K562 (cell line): ENCODE data around the gene ITPRIPL2. TPM values are rescaled to one million over a fixed set of nuclear protein-coding genes. Genes with fewer than 3 reads are reported as not detected.
A peak's percentile ranks its signal among the peaks of the same experiment; 100 is the strongest.

Experiments used
- ATAC-seq: fragments of 200-7000 bp; cut with Tn5 transposase; 3 replicates; pipeline ENCODE4 v1.9.1; 2020; ENCODE audit warnings: moderate library complexity
- BruUV-seq: library from RNA; stranded (reverse); fragments of 400-500 nt; replicated peaks from 2 replicates; lab custom pipeline; 2021; lab: Mats Ljungman, UMichigan
- CTCF ChIA-PET: fragments of 300-600 bp; formaldehyde crosslinking; extraction: SDS; loops from one replicate; lab custom pipeline; 2021; ENCODE audit warnings: low intra/inter-chr PET ratio; lab: Yijun Ruan, JAX
- POLR2A ChIA-PET: fragments of 300-600, 350-650 bp; sonication (Branson Sonifier 250); formaldehyde crosslinking; extraction: SDS; loops from one replicate; lab custom pipeline; 2021; ENCODE audit warnings: antibody characterized with exemption, inconsistent platforms; lab: Yijun Ruan, JAX
- DNase-seq, 4 experiments: peaks; one replicate each; pipeline versions ENCODE4 v3.0.0 to v3.0.0-alpha.2; 2011 to 2018; ENCODE audit warnings: low spot score in 3 of 4, mixed read lengths in 3 of 4; ENCODE audit errors: extremely low read depth in 1 of 4
- FAIRE-seq: peaks from 2 replicates; lab custom pipeline; 2011; peaks lifted over from hg19 to GRCh38; lab: Jason Lieb, UNC
- H2AFZ ChIP-seq: 2 replicates; pipeline ENCODE4 v1.6.0; 2011; ENCODE audit warnings: low read depth, low read length, control low read depth, inconsistent platforms
- H3K27ac ChIP-seq: fragments of 200-600 bp; 3 replicates; pipeline ENCODE4 v1.8.0; 2011; ENCODE audit warnings: low read depth, mild to moderate bottlenecking, control low read depth, inconsistent platforms, low read length, moderate library complexity, mixed read lengths; ENCODE audit errors: extremely low read depth
- H3K27me3 ChIP-seq, 2 experiments: fragments of 300-600 bp in 1 of 2; 2 replicates in 1 of 2; 3 replicates in 1 of 2; pipeline versions ENCODE4 v1.6.0 to v1.8.0; 2011; ENCODE audit warnings: inconsistent platforms in 2 of 2, low read length in 2 of 2, mild to moderate bottlenecking in 1 of 2, mixed read lengths in 1 of 2, moderate library complexity in 1 of 2; ENCODE audit not compliant: control insufficient read depth in 2 of 2, insufficient read depth in 2 of 2
- H3K36me3 ChIP-seq: fragments of 300-600 bp; 3 replicates; pipeline ENCODE4 v1.8.0; 2011; ENCODE audit warnings: mild to moderate bottlenecking, low read length, inconsistent platforms; ENCODE audit not compliant: control insufficient read depth, insufficient read depth
- H3K4me1 ChIP-seq, 2 experiments: fragments of 200-600 bp in 1 of 2; replicated peaks in 1 of 2; 2 replicates in 1 of 2; 3 replicates in 1 of 2; pipeline versions ENCODE4 v1.5.1 to v1.8.0; 2011; ENCODE audit warnings: inconsistent platforms in 2 of 2, low read length in 2 of 2, mild to moderate bottlenecking in 1 of 2, mixed read lengths in 1 of 2, moderate library complexity in 1 of 2; ENCODE audit not compliant: control insufficient read depth in 2 of 2, insufficient read depth in 2 of 2
- H3K4me2 ChIP-seq: 2 replicates; pipeline ENCODE4 v1.6.1; 2011; ENCODE audit warnings: low read length, control low read depth, inconsistent platforms, mixed read lengths; ENCODE audit not compliant: insufficient read depth
- H3K4me3 ChIP-seq: fragments of 200-600 bp; sonication (generic), shearing (Covaris generic); 2 replicates; pipeline ENCODE4 v1.5.1; 2016; ENCODE audit warnings: control low read depth, inconsistent platforms
- H3K79me2 ChIP-seq: fragments of 200-600 bp; 3 replicates; pipeline ENCODE4 v1.8.0; 2011; ENCODE audit warnings: low read length, inconsistent platforms; ENCODE audit not compliant: control insufficient read depth, insufficient read depth
- H3K9ac ChIP-seq, 2 experiments: 2 replicates each; pipeline versions ENCODE4 v1.6.0 to v1.6.1; 2011; ENCODE audit warnings: low read depth in 2 of 2, low read length in 2 of 2, control low read depth in 1 of 2, inconsistent platforms in 1 of 2, mild to moderate bottlenecking in 1 of 2, mixed read lengths in 1 of 2; ENCODE audit not compliant: insufficient read depth in 1 of 2
- H3K9me1 ChIP-seq: one replicate; pipeline ENCODE4 v1.6.0; 2011; ENCODE audit warnings: inconsistent platforms, mild to moderate bottlenecking, low read length, moderate library complexity; ENCODE audit not compliant: control insufficient read depth, insufficient read depth
- H3K9me3 ChIP-seq: replicated peaks from 2 replicates; pipeline ENCODE4 v1.5.1; 2011; ENCODE audit warnings: low read depth, low read length, inconsistent platforms; ENCODE audit not compliant: control insufficient read depth, insufficient read depth
- H4K20me1 ChIP-seq: replicated peaks from 2 replicates; pipeline ENCODE4 v1.6.1; 2011; ENCODE audit warnings: low read length, inconsistent platforms, mixed read lengths; ENCODE audit not compliant: control insufficient read depth, insufficient read depth
- CBX5 ChIP-seq: IDR thresholded peaks from 2 replicates; pipeline ENCODE4 v1.6.1; 2014; ENCODE audit warnings: low read depth, borderline replicate concordance
- MCM5 ChIP-seq: fragments of 450-650 bp; IDR thresholded peaks from 2 replicates; pipeline ENCODE4 v1.6.1; 2016; ENCODE audit warnings: low read depth
- MEF2D ChIP-seq: conservative IDR thresholded peaks from 2 replicates; pipeline ENCODE4 v1.6.1; 2016; ENCODE audit warnings: low read depth, missing genetic modification characterization, missing compliant biosample characterization
- SAFB ChIP-seq: fragments of 200-400 bp; formaldehyde crosslinking; IDR thresholded peaks from 2 replicates; pipeline ENCODE4 v1.6.1; 2017; ENCODE audit warnings: low read depth, low read length, borderline replicate concordance
- SAP30 ChIP-seq: fragments of 200-600 bp; sonication (generic); IDR thresholded peaks from 2 replicates; pipeline ENCODE4 v1.6.1; 2012; ENCODE audit warnings: borderline replicate concordance, low read depth, mild to moderate bottlenecking, moderate library complexity, low read length, control low read depth, inconsistent platforms; ENCODE audit not compliant: insufficient read depth, poor library complexity, severe bottlenecking
- TCFL5 ChIP-seq: fragments of 250-450 bp; sonication (Bioruptor Pico); conservative IDR thresholded peaks from 2 replicates; pipeline ENCODE4 v1.6.1; 2021; ENCODE audit warnings: mild to moderate bottlenecking, moderate library complexity, matching md5 sums
- ZFPM2 ChIP-seq: fragments of 250-450 bp; sonication (Bioruptor Pico); IDR thresholded peaks from 2 replicates; pipeline ENCODE4 v1.5.1; 2022; ENCODE audit warnings: mild to moderate bottlenecking
- ZNF146 ChIP-seq: IDR thresholded peaks from one replicate; pipeline ENCODE4 v1.6.1; 2018; ENCODE audit warnings: missing compliant biosample characterization; ENCODE audit not compliant: unreplicated experiment
- ZNF253 ChIP-seq: fragments of 250-450 bp; sonication (Bioruptor Pico); conservative IDR thresholded peaks from 2 replicates; pipeline ENCODE4 v1.6.1; 2021; ENCODE audit warnings: mild to moderate bottlenecking
- in situ Hi-C: fragments of 300-500 bp; cut with MboI; formaldehyde crosslinking; loops from 4 replicates; pipeline ENCODE4 v1.15.0; 2018; ENCODE audit warnings: inconsistent platforms, mixed read lengths
- intact Hi-C: fragments of 100-400 bp; cut with micrococcal nuclease; formaldehyde crosslinking; loops from 2 replicates; pipeline ENCODE4 v1.14.2; 2022
- polyA plus RNA-seq, 8 experiments: library from polyadenylated mRNA; depleted of rRNA in 4 of 8; stranded (reverse) in 5 of 8; unstranded in 3 of 8; fragments of >200 nt; fragmentation: Nextera tagmentation in 2 of 8; fragmentation: Illumina TruSeq in 1 of 8; extraction: Ambion mirVana in 2 of 8; extraction: Trizol in 1 of 8; gene quantifications; 2 replicates each; pipeline versions ENCODE4 v1.2.1 to v1.2.3, GENCODE V29; 2011 to 2014; ENCODE audit warnings: inconsistent platforms in 1 of 8, missing spikeins in 1 of 8
- total RNA-seq, 7 experiments: library from RNA; depleted of rRNA in 6 of 7; stranded (reverse); fragments of >200 nt in 6 of 7; fragmentation: Illumina TruSeq in 2 of 7; extraction: Trizol in 2 of 7; gene quantifications; 2 replicates each; pipeline versions ENCODE4 v1.2.1 to v1.2.3, GENCODE V29; 2011 to 2021; ENCODE audit warnings: low replicate concordance in 1 of 7
- TF ChIP-seq, protein P1 (sequence below): sonication (generic); IDR thresholded peaks from 2 replicates; pipeline ENCODE4 v1.6.1; 2016
- TF ChIP-seq, protein P2 (sequence below): fragments of 250-450 bp; sonication (Bioruptor Pico); IDR thresholded peaks from 2 replicates; pipeline ENCODE4 v1.6.1; 2021; ENCODE audit warnings: mild to moderate bottlenecking
- TF ChIP-seq, protein P3 (sequence below), 2 experiments: IDR thresholded peaks; 2 replicates each; pipeline ENCODE4 v1.6.1; 2011; ENCODE audit warnings: borderline replicate concordance in 1 of 2, control low read depth in 1 of 2, low read depth in 1 of 2, low read length in 1 of 2, mild to moderate bottlenecking in 1 of 2, mixed read lengths in 1 of 2, moderate library complexity in 1 of 2; ENCODE audit not compliant: insufficient read depth in 1 of 2, insufficient read length in 1 of 2, poor library complexity in 1 of 2, severe bottlenecking in 1 of 2; ENCODE audit errors: extremely low read depth in 1 of 2
- TF ChIP-seq, protein P4 (sequence below): fragments of 450-650 bp; IDR thresholded peaks from 2 replicates; pipeline ENCODE4 v1.6.1; 2016; ENCODE audit warnings: mild to moderate bottlenecking
- TF ChIP-seq, protein P5 (sequence below): fragments of 450-650 bp; conservative IDR thresholded peaks from 2 replicates; pipeline ENCODE4 v1.6.1; 2016; ENCODE audit warnings: missing genetic modification characterization, low read depth, mild to moderate bottlenecking, missing compliant biosample characterization, moderate library complexity

Gene ITPRIPL2
- total and polyA plus RNA-seq, 9 of the 15 experiments (the other 6 are each of a cell fraction or from before 2014, with no cell fraction given) = 0.04 to 2.2 (median 0.58) TPM

DNA sequence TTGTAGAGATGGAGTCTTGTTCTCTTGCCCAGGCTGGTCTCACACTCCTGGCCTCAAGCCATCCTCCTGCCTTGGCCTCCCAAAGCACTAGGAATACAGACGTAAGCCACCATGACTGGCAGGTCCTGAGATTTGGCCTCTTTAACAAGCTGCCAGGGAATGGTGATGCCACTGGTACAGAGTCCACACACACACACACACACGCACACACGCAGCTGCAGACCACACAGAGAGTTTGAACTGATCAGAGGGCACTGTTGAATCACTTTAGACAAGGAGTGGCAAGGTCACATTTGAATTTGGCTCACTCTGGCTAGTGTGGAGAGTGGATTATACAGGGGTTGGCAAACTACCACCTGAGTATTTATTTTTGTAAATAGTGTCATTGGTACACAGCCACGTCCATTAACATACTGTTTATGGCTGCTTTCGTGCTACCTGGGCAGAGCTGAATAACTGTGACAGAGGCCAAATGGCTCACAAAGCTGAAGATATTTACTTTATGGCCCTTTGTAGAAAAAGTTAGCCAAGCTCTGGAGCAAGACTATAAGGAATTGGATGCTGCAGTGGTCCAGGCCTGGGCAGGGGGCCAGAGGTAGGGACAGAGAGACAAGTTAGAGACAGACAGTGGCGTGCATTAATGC is 9.9 kb downstream of the ITPRIPL2 start (continued):
- TF ChIP-seq, protein P1, sequence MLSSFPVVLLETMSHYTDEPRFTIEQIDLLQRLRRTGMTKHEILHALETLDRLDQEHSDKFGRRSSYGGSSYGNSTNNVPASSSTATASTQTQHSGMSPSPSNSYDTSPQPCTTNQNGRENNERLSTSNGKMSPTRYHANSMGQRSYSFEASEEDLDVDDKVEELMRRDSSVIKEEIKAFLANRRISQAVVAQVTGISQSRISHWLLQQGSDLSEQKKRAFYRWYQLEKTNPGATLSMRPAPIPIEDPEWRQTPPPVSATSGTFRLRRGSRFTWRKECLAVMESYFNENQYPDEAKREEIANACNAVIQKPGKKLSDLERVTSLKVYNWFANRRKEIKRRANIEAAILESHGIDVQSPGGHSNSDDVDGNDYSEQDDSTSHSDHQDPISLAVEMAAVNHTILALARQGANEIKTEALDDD = no peak
- no peak for TF ChIP-seq MEF2D (tag)
- TF ChIP-seq, protein P2, sequence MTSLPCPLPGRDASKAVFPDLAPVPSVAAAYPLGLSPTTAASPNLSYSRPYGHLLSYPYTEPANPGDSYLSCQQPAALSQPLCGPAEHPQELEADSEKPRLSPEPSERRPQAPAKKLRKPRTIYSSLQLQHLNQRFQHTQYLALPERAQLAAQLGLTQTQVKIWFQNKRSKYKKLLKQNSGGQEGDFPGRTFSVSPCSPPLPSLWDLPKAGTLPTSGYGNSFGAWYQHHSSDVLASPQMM (CRISPR knock-in tag) = no peak
- TF ChIP-seq ZFPM2 (CRISPR knock-in tag) = no peak
- no peak for TF ChIP-seq SAP30
- TF ChIP-seq, all 486 proteins: peak for 0

DNA sequence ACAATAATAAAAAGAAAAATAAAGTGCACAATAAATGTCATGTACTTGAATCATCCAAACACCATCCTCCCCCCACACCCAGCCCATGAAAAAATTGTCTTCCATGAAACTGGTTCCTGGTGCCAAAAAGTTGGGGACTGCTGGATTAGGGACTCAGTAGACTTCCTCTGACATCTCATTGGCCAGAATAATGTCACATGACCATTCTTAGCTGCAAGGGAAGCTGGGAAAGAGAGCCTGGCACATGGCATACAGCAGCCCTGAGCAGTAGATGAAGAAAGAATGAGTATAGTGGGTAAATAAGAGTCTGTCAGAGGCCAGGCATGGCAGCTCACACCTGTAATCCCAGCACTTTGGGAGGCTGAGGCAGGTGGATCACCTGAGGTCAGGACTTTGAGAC is 12.5 kb downstream of the ITPRIPL2 start:
- no peak overlapping the region for H3K4me3 ChIP-seq
- ATAC-seq (no peak), FAIRE-seq (no peak), DNase-seq (peak in 2 of 4 experiments; percentile 47 to 54)
- H3K27me3 ChIP-seq = no peaks in the 10 kb centered on the region
- ChIA-PET POLR2A (interaction anchor here (1.2 kb wide), 1 partner anchor 9 kb away, joined by 3 read pairs; no protein-coding TSS in a partner anchor), CTCF (no interaction called here)
- 0 out of 2 replicates have a peak, but pooled peaks cover 3% of the 10 kb centered on the region for H3K9me3 ChIP-seq
- H3K4me1 ChIP-seq = peaks cover 5 to 11% of the 10 kb centered on the region in 2 experiments; a peak in 4 of 5 replicates
- no peak overlapping the region for H3K9ac ChIP-seq
- no TSS peak for BruUV-seq
- in situ Hi-C loops (no loop called here), intact Hi-C loops (no loop called here)
- no peak overlapping the region for H3K4me2 ChIP-seq
- no peaks in the 10 kb centered on the region for H3K79me2 ChIP-seq
- no peak overlapping the region for H2AFZ ChIP-seq
- H3K36me3 ChIP-seq = no peaks in the 10 kb centered on the region
- no peak overlapping the region for H3K27ac ChIP-seq
- no peaks in the 10 kb centered on the region for H4K20me1 ChIP-seq
- no peaks in the 10 kb centered on the region for H3K9me1 ChIP-seq
- TF ChIP-seq, protein P3, sequence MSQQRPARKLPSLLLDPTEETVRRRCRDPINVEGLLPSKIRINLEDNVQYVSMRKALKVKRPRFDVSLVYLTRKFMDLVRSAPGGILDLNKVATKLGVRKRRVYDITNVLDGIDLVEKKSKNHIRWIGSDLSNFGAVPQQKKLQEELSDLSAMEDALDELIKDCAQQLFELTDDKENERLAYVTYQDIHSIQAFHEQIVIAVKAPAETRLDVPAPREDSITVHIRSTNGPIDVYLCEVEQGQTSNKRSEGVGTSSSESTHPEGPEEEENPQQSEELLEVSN (IDR thresholded peaks at IDR 0.05; ENCODE audit: borderline replicate concordance in 1 of 2, extremely low read depth in 1 of 2, insufficient read depth in 1 of 2, insufficient read length in 1 of 2, low read depth in 1 of 2, low read length in 1 of 2, poor library complexity in 1 of 2, severe bottlenecking in 1 of 2) = peak in 1 of 2 experiments; percentile 52
- TF ChIP-seq, protein P4, sequence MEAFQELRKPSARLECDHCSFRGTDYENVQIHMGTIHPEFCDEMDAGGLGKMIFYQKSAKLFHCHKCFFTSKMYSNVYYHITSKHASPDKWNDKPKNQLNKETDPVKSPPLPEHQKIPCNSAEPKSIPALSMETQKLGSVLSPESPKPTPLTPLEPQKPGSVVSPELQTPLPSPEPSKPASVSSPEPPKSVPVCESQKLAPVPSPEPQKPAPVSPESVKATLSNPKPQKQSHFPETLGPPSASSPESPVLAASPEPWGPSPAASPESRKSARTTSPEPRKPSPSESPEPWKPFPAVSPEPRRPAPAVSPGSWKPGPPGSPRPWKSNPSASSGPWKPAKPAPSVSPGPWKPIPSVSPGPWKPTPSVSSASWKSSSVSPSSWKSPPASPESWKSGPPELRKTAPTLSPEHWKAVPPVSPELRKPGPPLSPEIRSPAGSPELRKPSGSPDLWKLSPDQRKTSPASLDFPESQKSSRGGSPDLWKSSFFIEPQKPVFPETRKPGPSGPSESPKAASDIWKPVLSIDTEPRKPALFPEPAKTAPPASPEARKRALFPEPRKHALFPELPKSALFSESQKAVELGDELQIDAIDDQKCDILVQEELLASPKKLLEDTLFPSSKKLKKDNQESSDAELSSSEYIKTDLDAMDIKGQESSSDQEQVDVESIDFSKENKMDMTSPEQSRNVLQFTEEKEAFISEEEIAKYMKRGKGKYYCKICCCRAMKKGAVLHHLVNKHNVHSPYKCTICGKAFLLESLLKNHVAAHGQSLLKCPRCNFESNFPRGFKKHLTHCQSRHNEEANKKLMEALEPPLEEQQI = no peak
- TF ChIP-seq TCFL5 (CRISPR knock-in tag) (no peak), SAFB (no peak), ZNF253 (CRISPR knock-in tag) (no peak), ZNF146 (CRISPR knock-in tag) (no peak), MCM5 (no peak), CBX5 (no peak)
- TF ChIP-seq, protein P5, sequence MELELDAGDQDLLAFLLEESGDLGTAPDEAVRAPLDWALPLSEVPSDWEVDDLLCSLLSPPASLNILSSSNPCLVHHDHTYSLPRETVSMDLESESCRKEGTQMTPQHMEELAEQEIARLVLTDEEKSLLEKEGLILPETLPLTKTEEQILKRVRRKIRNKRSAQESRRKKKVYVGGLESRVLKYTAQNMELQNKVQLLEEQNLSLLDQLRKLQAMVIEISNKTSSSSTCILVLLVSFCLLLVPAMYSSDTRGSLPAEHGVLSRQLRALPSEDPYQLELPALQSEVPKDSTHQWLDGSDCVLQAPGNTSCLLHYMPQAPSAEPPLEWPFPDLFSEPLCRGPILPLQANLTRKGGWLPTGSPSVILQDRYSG (tag) = no peak
